RPMI7951 (cell line): ENCODE measurements around the gene ADORA2A. TPM values are rescaled to one million over a fixed set of nuclear protein-coding genes. Genes with fewer than 3 reads are reported as not detected.

Source experiments
- DNase-seq: peaks from one replicate; pipeline ENCODE4 v3.0.0-alpha.2; 2012; ENCODE audit warnings: low read depth
- total RNA-seq: library from RNA; depleted of rRNA; stranded (reverse); fragments of >200 nt; shearing (Covaris generic); gene quantifications from 2 replicates; pipeline ENCODE4 v1.2.3, GENCODE V29; 2014

ADORA2A gene
- total RNA-seq, 1 experiment from 2014 or later: 4.2 TPM

DNA sequence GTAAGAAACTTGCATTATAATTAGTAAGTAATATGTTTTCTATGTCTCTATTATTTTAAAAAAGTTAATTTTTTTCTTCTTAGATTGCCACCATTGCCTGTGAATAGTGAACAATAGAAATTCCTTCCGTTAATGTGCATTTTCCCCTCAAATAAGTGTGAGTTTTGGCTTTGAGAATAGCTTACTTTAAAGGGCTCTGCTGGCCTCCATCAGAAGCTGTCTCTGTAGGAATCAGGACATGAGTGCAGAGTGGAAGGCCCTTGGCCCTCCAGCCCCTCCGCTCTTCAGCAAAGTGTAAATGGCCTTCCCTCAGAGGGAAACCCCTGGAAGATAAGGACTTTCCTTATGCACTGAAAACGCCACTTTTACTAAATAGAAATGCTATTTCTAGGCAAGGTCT, 24.1 kb upstream of the ADORA2A start:
- DNase-seq: no peak

DNA sequence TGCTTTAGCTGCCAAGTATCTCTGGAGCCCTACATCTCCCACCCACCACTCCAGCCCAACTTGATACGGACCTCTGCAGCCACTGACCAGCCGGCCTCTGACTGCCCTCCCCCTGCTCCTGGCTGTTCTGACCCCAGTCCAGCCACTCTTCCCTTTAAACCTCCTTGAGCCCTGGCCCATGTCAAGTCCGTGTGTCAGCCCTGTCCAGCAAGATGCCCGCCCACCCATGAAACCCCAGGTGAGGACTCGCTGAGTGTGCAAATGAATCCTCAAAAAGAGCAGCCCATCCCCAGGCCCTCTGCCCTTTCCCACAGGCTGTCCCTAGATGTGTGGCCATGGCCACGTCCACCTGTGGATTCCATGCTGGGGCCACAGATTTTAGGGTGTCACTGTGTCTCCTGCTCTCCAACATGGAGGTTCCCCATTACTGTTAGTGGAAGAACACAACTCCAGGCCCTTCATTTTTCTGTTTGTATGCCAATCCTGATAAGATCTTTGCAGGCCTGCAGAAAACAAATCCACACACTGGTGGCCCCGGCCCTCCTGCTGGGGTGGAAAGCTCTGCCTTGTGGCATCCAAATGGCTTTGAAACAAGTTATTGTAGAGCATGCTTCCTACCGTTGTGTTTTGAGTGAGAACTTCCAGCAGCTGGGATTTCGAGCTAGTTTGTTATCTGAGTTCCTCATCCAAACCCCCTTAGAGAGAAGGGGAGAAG, 22.7 kb upstream of the ADORA2A start:
- DNase-seq: no peak

DNA sequence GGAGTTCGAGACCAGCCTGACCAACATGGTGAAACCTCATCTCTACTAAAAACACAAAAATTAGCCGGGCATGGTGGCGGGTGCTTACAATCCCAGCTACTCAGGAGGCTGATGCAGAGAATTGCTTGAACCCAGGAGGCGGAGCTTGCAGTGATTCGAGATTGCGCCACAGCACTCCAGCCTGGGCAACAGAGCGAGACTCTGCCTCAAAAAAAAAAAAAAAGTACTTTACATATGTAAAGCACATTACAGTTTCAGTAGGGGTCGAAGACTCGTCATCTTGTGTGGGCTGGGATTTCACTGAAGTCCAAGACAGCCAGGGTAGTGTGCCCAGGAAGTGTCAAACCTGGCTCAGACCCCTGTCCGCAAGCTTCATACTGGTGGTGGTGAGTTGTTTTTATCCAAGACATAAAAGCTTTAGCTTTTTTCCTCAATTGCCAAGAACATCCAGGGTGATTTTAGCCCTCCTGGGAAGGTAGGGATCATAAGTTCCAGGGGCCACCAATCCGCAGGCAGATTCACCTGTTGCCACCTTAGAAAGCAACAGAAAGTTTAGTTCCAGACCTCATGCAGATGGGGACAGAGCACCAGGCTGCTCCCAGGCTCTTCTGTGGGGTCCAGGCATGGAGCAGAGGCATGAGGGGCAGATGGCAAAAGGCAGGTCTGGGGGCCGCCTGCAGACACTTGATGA, 21.6 kb upstream of the ADORA2A start:
- DNase-seq: no peak

DNA sequence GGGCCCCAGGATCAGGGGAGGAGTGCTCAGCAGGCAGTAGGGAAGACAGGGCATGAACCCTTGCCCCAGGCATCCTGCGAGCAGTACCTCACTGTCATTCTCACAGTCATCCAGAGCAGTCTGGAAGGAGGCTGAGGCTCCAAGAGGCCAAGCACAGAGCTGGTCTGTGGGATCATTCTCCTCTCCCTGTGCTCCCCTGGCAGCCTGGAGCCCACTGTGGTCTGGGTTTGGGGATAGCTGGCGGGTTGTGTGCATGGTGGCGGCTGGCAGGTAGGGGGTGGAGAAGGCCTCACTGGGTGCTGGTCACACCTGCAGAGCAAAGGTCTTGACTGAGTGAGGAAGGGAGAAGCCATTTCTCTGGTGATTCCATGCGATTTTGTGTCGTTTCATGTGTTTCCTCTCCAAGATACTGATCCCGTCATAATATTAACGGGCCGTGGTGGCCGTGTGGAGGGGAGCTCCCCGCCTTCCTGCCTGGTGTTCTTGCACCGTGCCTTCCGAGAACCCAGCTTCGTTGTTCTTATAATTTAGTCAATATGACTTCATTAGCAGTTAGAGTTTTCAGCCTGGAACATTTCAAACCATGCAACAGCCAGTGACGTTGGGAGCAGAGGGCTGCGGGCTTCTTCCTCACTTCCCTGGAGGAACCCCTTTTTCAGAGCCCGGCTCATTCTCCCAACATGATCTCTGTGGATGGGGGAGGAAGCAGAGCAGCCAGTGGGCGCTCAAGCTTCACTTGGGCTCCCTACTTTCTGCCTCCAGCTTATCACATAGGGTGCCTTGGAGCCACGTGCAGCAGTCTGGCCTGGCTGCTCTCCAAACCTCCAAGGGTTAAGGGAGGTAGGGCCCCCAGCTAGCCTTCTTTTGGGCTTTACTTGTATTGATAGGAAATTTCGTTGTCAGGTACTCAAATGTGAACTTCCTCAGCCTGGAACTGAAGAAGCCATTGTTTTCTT, 20.8 kb upstream of the ADORA2A start:
- DNase-seq: no peak

DNA sequence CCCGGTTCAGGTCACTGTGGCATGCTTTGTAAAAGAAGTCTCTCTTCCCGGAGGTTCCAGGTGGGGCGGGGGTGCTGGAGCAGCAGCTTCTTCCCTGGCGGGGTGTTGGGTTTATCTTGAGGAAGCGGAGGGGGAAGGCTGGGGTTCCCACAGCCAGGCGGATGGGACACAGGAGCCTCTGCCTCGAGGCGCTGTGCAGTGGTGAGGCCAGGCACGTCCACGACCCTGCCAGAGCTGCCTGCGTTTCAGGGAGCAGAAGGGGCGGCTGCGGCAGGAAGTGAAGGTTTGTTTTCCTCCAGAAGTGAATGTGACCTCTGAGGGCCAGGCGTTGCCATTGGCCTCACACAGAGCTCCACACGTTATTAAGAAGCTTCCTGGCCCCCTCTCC, 20.1 kb upstream of the ADORA2A start:
- no peak for DNase-seq

DNA sequence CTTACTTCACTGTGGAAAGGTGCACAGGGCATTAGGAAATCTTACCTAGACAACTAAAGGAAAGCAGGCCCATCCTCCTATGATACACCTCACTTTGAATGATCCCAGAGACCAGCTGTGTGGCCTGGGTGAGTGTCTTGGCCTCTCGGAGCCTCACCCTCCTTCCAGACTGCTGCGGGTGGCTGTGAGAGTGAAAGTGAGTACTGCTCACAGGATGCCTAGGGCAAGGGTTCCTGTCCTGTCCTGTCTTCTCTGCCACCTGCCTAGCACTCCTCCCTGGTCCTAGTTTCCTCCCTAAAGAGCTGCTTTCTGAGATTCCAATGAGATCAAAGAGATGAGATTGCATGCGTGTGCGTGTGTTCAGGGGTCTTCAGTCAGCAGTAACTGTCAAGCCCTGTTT, 19.5 kb upstream of the ADORA2A start:
- DNase-seq: no peak

DNA sequence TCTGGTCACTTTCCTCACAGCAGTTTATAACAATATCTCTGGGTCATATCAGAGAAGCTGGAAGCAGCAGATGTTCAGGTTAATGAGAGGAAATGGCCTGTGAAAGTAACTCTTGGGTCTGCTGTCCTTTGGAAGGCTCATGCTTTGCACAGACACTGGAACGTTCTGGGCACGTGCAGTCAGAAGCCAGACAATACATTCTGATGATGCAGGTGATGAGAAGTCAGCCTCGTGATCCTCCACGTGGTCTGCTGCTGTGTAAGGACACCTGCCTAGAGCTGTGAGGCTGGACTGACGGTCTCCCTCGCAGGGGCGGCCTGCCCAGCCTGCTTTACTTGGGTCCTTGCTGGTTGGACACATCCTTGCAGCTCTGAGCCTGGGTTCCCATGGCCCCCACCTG, 18.8 kb upstream of the ADORA2A start:
- DNase-seq: no peak

DNA sequence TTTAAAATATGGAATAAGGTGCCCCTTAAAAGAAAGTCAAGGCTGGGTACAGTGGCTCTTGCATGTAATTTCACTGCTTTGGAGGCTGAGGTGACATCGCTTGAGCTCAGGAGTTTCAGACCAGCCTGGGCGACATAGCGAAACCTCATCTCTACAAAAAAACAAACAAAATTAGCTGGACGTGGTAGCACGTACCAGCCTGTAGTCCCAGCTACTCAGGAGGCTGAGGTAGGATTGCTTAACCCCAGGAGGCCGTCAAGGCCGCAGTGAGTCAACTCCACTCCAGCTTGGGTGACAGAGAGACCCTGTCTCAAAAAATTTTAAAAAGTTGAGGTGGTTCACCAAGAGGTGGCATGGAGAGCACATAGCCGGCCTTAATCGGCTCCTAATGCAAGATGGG, 17.7 kb upstream of the ADORA2A start:
- DNase-seq: no peak

DNA sequence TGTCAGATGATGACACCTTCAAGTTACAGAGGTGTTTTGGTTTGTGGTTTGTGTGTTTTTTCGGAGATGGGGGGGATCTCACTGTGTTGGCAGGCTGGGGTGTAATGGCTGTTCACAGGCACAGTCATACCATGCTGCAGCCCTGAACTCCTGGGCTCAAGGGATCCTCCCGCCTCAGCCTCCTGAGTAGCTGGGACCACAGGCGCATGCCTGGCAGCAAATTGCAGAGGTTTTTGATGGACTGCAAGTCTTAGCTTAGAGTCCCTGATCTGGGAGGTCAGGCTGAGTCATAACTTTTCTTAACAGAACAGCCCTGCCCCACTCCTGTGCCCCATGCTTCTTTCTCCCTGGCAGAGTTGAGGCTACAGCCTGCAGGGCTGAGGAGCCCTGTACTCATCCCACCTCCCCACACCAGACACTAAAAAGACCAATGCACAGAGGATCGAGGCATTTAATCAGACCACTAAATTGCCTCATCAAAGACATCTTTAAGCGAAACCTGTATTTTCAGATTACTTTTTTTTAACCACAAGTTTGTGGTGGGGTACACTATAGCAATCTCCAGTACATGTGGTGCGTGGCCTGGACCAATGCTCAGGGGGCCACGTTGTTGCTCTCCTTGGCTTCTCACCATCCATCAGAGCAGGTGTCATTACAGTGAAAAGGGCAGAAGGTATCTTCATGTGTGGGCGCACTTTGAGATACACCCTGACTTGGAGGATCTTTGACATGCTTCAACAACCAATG, 17.1 kb upstream of the ADORA2A start:
- peak; percentile 67 for DNase-seq

DNA sequence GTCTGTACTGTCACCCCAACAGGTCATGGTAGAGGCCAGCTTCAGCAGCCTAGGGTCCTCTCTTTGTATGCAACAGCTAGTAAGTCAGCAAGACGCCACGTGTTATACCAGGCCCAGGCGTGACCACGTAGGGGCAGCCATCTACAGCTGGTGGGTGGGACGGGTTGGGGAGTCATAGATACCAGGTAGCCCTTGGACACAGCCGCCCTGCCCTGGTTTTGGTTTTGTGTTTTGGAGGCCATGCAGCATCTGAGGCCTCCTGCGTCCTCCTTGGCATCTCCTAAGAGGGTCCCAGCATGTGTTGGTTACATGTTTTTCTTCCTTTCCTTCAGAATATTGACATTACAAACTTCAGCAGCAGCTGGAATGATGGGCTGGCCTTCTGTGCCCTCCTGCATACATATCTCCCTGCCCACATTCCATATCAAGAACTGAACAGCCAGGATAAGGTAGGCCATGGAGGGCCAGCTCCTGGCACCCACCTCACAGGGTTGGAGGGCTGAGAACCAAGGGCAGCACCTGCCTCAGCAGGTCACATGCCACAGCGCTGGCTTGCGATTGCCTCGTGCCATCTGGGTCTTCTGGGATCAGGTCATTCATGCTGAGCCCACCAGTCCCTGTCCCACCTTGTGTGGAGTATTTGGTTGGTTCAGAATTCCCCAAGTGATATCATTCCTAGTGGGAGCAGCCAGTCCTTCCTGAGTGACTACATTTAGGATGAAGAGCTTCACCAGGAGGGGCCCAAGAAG, 16.0 kb upstream of the ADORA2A start:
- DNase-seq: no peak

DNA sequence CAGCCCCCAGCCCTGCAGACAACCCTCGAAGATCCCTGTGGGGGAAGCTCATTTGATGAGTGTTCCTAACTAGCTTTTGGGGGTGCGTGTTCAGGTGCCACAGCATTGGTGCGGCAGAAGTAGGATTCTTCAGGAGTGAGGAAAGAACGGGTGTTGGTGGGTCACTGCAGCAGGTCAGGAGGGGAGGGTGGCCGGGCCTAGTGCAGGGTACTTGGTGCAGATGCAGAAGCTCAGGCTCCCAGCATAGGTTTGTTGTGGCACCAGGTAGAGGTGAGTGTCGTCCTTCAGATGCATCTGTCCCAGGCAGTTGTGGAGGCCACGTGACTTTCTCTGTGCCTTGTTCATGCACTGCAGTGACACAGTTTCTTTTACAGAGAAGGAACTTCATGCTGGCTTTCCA, 15.1 kb upstream of the ADORA2A start:
- DNase-seq: no peak

DNA sequence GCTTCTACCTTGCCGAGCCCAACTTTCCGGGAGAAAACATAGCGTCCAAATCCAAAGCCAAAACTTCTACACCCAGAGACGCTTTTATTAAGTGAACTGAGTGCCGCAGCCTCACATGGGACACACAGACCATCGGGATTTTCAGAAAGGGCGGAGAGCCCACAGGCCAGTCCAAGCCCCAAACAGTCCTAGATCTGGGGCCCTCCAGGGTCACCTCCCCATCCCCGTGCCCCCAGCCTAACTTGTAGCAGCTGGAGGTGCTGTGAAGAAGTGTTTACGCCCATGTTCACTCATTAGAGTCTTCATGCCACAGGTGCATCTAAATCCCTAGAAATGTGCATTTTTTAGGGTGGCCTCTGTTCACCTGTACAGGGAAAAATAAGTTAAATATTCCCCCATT, 14.1 kb upstream of the ADORA2A start:
- DNase-seq: no peak

DNA sequence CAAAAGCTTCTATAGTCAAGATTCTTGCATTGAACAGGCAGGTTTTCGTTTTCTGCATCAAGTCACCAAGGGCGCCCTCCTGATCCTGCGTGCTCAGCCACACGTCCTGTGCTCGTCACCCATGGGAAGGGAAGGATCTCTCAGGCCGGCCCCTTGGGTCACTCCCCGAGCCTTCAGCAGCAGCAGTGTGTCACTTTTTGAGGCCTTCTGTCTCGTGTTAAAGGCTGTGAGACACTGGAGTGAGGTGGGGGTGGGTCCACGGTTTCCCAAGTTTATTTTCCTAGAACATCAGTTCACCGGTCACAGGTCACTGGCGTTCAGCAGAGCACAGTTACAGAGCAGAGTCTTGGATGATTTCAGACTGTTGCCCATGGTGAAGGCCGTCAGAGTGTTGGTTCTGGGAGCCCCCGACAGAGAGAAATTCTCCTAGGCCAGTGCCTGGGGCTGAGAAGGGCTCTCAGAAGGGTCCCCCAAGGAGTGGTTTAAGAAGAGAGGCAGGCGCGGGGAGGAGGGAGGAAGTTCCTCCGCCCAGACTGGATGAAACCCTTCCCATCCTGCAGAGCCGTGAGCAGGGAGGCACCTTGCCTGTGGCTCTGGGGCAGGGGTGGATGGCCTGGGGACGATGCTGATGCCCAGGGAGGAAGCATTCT, 13.5 kb upstream of the ADORA2A start:
- no peak for DNase-seq

DNA sequence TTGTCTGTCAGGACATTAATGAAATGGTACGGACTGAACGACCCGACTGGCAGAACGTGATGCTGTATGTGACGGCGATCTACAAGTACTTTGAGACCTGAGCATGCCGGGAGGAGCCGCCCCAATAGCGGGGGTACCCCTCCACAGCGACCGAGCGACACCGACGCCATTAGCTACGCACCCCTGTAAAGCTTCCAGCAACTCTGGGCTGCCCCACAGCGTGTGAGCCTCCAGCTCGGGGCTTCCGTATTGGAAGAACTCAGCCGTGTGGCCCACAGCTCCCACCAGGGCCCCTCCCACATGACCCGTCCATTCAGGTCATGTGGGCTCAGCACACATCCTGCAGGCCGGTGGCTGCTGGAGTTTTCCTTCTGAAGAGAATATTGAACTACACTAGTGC, 12.9 kb upstream of the ADORA2A start:
- no peak for DNase-seq

DNA sequence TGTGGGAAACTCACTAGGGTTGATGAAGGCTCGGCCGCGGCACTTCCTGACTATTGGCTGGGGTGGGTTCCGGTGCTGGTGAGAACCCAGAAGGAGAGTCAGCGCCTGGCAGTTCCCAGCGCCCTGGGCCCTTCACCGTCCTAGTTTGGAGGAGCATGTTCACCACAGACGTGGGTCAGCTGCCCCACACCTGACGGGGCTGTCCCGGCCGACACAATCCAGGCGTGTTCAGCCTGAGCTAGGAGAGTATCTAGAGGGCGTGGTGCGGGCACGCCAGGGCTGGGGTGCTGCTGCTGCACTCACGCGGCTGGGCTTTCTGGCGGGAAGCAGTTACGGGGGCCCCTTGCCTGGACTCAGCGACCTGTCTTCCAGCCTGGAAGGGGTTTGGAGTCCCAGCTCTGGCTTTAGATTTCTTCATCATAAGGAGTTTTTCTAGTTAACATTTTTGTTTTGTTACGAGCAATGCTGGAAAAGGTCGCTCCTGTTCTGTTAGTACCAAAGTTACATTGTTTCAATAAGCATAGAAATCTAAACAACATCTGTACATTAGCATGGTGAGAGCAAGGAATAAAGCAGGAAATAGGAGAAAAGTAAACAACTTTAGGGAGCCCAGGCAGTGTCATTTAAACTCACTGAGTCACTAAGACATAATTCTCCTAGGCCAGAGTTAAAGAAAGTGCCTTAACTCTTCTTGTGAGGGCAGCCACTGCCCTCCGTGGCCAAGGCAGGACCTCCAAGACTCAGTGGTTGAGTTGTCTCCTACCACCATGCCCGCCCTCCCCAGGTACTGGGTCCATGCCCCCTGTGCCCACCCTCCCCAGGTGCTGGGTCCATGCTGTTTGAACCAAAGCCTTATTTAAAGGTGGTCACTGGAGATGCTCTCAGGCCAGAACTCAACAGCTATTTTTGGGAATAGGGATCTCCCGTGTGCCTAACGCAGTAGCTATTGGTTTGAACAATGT, 12.1 kb upstream of the ADORA2A start:
- no peak for DNase-seq

DNA sequence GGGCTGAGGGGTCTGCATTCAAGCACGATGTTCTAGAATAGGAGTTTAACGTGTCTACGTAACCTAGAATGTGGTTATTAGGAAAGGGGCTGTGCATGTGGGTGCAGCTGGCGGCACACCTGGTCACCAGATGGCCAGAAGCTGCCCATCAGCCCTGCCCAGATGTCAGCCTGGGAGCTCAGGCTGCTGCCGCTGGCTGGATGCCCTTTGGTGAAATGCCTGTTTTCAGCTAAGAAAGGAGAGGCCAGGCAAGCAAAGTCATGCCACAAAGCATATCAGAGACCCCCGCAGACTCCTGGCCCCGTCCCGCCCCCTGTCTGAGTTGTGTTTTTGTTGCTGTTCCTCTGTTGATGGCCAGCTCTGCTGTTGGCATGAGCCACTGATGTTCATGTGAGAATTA, 11.3 kb upstream of the ADORA2A start:
- peak; percentile 52 for DNase-seq

DNA sequence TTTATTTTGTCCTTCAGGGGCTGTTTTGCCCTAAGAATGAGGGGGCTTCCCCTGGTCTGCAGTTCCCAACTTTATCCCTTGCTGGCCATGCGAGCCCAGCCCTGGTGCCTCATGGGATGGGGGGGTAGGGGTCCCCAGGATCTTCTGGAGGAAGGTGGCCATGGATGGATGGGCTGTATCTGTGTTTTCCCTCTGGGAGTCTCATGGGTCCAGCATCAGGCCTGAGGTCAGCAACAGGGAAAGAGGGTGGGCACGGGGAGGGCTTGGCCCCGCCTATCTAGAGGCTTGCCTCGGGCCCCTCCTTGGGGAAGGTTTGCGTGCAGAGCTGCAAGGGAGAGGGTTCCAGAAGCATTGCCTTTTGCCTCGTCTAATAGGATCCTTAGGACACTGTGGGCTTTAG, 10.8 kb upstream of the ADORA2A start:
- no peak for DNase-seq

DNA sequence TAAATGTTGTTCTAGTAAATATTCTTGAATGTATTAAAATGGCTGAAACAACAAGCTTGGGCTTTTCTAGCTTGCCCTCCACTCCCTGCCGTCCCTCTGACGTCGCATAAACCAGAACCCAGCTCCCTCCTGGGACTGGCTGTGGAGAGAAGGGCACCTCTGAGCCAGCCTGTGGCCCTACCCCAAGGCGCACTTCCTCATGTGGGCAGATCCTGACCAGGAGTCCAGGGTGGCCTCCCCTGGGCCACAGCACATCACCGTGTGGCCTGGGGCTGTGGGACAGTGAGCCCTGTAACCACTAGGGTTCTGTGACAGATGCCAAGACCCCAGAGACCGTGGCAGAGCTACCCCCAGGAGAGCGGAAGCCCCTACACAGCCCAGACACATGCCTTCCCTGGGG, 10.2 kb upstream of the ADORA2A start:
- DNase-seq: no peak

DNA sequence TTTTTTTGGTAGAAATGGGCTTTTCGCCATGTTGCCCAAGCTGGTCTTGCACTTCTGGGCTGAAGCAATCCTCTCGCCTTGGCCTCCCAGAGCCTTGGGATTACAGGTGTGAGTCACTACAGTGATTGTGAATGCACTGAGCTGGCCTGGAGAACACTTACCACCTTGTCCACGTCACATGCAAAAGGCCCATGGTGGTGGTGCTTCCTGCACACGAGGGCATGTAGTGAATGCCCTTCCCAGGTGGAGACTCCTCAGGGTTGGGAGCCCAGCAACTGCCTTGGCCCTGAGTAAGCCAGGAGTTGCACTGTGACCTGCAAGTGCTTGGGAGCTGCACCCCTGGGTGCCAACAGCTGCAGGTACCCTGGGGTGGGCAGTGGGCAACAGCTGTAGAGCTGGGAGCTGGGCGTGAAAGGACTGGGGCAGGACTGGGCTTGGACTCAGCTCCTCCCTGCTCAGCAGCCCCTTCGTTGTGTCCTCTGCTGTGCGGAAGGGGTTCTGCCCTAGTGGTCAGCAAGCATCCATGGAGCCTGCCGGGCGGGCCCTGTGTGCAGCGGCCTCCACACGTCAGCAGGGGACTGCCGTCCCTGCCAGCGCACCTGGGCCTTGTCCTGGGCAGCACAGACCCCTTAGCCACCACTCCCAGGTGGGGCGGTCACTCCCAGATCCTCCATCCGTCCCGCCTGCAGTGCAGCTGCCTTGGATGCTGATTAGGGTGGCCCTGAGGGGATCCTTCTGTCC, 9.3 kb upstream of the ADORA2A start:
- DNase-seq: no peak
